ENCODE measurements around the gene IGSF3. TPM values are rescaled to one million over a fixed set of nuclear protein-coding genes. Genes with fewer than 3 reads are reported as not detected.

IGSF3 gene
- total and polyA plus RNA-seq, 2 of the 8 experiments (the other 6 are each of a cell fraction or from before 2014, with no cell fraction given): 30.0 to 32.2 TPM

DNA sequence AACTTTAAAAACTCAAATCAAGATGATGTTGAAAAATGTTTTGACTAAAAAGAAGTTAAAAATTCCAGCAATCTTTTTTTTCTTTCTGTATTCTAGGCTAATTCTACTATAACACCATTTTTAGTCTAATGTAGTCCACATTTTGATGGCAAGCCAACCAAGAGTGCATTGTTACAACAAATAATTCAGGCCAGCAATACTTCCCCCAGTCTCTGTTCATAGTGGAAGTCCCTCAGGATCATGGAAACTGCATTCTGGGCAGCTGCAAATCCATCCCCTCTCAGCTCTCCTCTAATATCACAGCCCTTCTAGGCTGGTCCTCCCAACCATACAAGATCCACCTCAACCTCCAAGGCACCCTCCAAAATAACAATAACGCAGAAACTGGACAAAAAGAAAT lies 89.0 kb downstream of the IGSF3 start:
- Histone ChIP-seq H2BK120ac (replicated peaks; ENCODE audit: low read depth, low read length) (no peak overlapping the region), H3K56ac (replicated peaks; ENCODE audit: insufficient read length, low read depth, low read length) (no peak overlapping the region), H3K18ac (ENCODE audit: extremely low read depth, low read length) (no peak overlapping the region), H3K79me1 (ENCODE audit: low read depth, low read length) (no peaks in the 10 kb centered on the region), H4K20me1 (replicated peaks in 1 of 2; ENCODE audit: control insufficient read depth in 1 of 2, insufficient read depth in 2 of 2, low read length in 2 of 2) (no peaks in the 10 kb centered on the region), H3K79me2 (ENCODE audit: control insufficient read depth in 1 of 2, insufficient read depth in 2 of 2, low read length in 2 of 2) (no peaks in the 10 kb centered on the region), H3K27me3 (replicated peaks in 1 of 4; ENCODE audit: control insufficient read depth in 3 of 4, extremely low read depth in 1 of 4, insufficient read depth in 3 of 4, low read length in 3 of 4) (no peaks in the 10 kb centered on the region), H2AK5ac (ENCODE audit: low read depth, low read length) (no peak overlapping the region), H3K9ac (replicated peaks in 1 of 4; ENCODE audit: extremely low read depth in 1 of 4, low read depth in 3 of 4, low read length in 3 of 4) (no peak overlapping the region), H2BK12ac (ENCODE audit: low read depth, low read length) (no peak overlapping the region), H3K4me1 (replicated peaks in 1 of 4; ENCODE audit: control insufficient read depth in 3 of 4, insufficient read depth in 4 of 4, low read length in 3 of 4) (no peaks in the 10 kb centered on the region), H2BK20ac (ENCODE audit: low read length) (no peak overlapping the region), H2BK5ac (ENCODE audit: low read depth, low read length) (no peak overlapping the region), H4K91ac (replicated peaks; ENCODE audit: insufficient read length, low read length) (no peak overlapping the region), H3K27ac (ENCODE audit: low read depth, low read length) (no peak overlapping the region), H3K14ac (ENCODE audit: insufficient read length) (no peak overlapping the region), H3K4me2 (ENCODE audit: insufficient read depth in 1 of 2, low read depth in 2 of 2, low read length in 2 of 2) (no peak overlapping the region), H4K5ac (ENCODE audit: insufficient read length, low read depth, low read length) (no peak overlapping the region), H3K4ac (replicated peaks; ENCODE audit: insufficient read length, low read depth, low read length) (no peak overlapping the region), H3K23me2 (ENCODE audit: low read depth, low read length) (no peaks in the 10 kb centered on the region; the same call in 1 of the 2 replicates), H3K9me3 (ENCODE audit: insufficient read depth in 2 of 2, low read depth in 1 of 2, low read length in 1 of 2) (no peaks in the 10 kb centered on the region), H3K36me3 (ENCODE audit: control insufficient read depth in 2 of 4, insufficient read depth in 4 of 4, low read length in 3 of 4) (peaks cover 0 to 9% (median 0%) of the 10 kb centered on the region in 4 experiments; a peak in 3 of 8 replicates), H4K8ac (ENCODE audit: extremely low read depth, insufficient read depth, low read length) (no peak overlapping the region), H2AFZ (ENCODE audit: low read length) (no peak overlapping the region), H3K23ac (ENCODE audit: insufficient read length) (no peak overlapping the region), H2BK15ac (ENCODE audit: low read length) (no peak overlapping the region), H3K4me3 (ENCODE audit: extremely low read depth in 1 of 4, insufficient read depth in 2 of 4, low read depth in 3 of 4, low read length in 4 of 4) (no peak overlapping the region)
- POLR2A ChIA-PET (ENCODE audit: partially characterized antibody): no interaction called here
- DNase-seq (ENCODE audit: low read depth in 1 of 2, low spot score in 2 of 2) (no peak), FAIRE-seq (no peak)
- CTCF ChIA-PET (ENCODE audit: partially characterized antibody): interaction anchor here (1.1 to 4.3 kb wide), 4 partner anchors 18 to 346 kb away, joined by 3 to 36 read pairs (median 14); no protein-coding TSS in a partner anchor
- 87% methylated on average over 1 of the region's 1 CpG; no CpG with 5 or more reads in 1 of the 2 experiments for WGBS, 2 experiments (ENCODE audit: extremely low coverage in 1 of 2, insufficient coverage in 1 of 2, insufficient read length in 1 of 2, insufficient replicate concordance in 2 of 2, low coverage in 1 of 2, low lambda C conversion rate in 2 of 2, missing lambda C conversion rate in 1 of 2)
- no peak for TF ChIP-seq YY1 (IDR thresholded peaks at IDR 0.05; ENCODE audit: low read depth, low read length)
- no peak for TF ChIP-seq JUN (IDR thresholded peaks at IDR 0.05; ENCODE audit: low read depth, low read length)
- no peak for TF ChIP-seq SP2 (IDR thresholded peaks at IDR 0.05; ENCODE audit: low read length)
- TF ChIP-seq SP4 (IDR thresholded peaks at IDR 0.05; ENCODE audit: low read length): no peak
- no peak for TF ChIP-seq MAX (IDR thresholded peaks at IDR 0.05)
- TF ChIP-seq SUZ12 (IDR thresholded peaks at IDR 0.05; ENCODE audit: low read length): no peak
- no peak for TF ChIP-seq TBP (IDR thresholded peaks at IDR 0.05; ENCODE audit: low read depth, low read length)
- TF ChIP-seq CEBPB (IDR thresholded peaks at IDR 0.05; ENCODE audit: low read depth, low read length): no peak
- TF ChIP-seq SIN3A (conservative IDR thresholded peaks at IDR 0.05 in 1 of 2, IDR thresholded peaks at IDR 0.05 in 1 of 2; ENCODE audit: low read depth in 1 of 2, low read length in 2 of 2): no peak
- TF ChIP-seq KDM4A (IDR thresholded peaks at IDR 0.05; ENCODE audit: low read depth, low read length, severe bottlenecking): no peak
- no peak for TF ChIP-seq TEAD4 (IDR thresholded peaks at IDR 0.05; ENCODE audit: low read depth, low read length)
- no peak for TF ChIP-seq EP300 (IDR thresholded peaks at IDR 0.05; ENCODE audit: borderline replicate concordance in 1 of 2, low read depth in 2 of 2, low read length in 2 of 2)

Data from H1 (cell line).